Lung (tissue), 12 donors: ENCODE measurements around the gene QPCT. TPM values are rescaled to one million over a fixed set of nuclear protein-coding genes. Genes with fewer than 3 reads are reported as not detected.

Experiments
- ATAC-seq: fragments of 200-7000 bp; cut with Tn5 transposase; one replicate; pipeline ENCODE4 v1.9.1; 2020; ENCODE audit warnings: moderate number of reproducible peaks; ENCODE audit not compliant: insufficient read depth, low FRiP score
- DNase-seq, 3 donors: peaks; one replicate each; pipeline ENCODE4 v3.0.0-alpha.2; 2013 to 2017
- H3K27ac ChIP-seq, 2 donors: one replicate each; pipeline ENCODE4 v1.5.1; 2013; ENCODE audit warnings: mild to moderate bottlenecking in 2 of 2, moderate library complexity in 2 of 2, control low read depth in 1 of 2, inconsistent platforms in 1 of 2, low read depth in 1 of 2, low read length in 1 of 2
- H3K27me3 ChIP-seq, 3 donors: one replicate each; pipeline ENCODE4 v1.5.1; 2013; ENCODE audit warnings: low read length in 2 of 3; ENCODE audit not compliant: control insufficient read depth in 3 of 3, insufficient read depth in 3 of 3
- H3K36me3 ChIP-seq, 4 donors: one replicate each; pipeline ENCODE4 v1.5.1; 2013; ENCODE audit warnings: low read length in 4 of 4, mild to moderate bottlenecking in 1 of 4, moderate library complexity in 1 of 4; ENCODE audit not compliant: control insufficient read depth in 4 of 4, insufficient read depth in 4 of 4
- H3K4me1 ChIP-seq, 5 donors: one replicate each; pipeline ENCODE4 v1.5.1; 2013; ENCODE audit warnings: low read length in 5 of 5, mild to moderate bottlenecking in 2 of 5, moderate library complexity in 1 of 5; ENCODE audit not compliant: control insufficient read depth in 5 of 5, insufficient read depth in 5 of 5
- H3K4me3 ChIP-seq: one replicate; pipeline ENCODE4 v1.5.1; 2013; ENCODE audit warnings: mild to moderate bottlenecking, control low read depth, moderate library complexity
- H3K9ac ChIP-seq, 2 donors: one replicate each; pipeline ENCODE4 v1.5.1; 2013; ENCODE audit warnings: low read length in 2 of 2, control low read depth in 1 of 2; ENCODE audit not compliant: insufficient read depth in 1 of 2
- H3K9me3 ChIP-seq, 4 donors: one replicate each; pipeline ENCODE4 v1.5.1; 2013; ENCODE audit warnings: low read length in 3 of 4, mild to moderate bottlenecking in 1 of 4, moderate library complexity in 1 of 4; ENCODE audit not compliant: control insufficient read depth in 4 of 4, insufficient read depth in 3 of 4
- WGBS, 2 donors: extraction: QIAGEN DNeasy Blood & Tissue Kit; methylation state at CpG; one replicate each; pipeline ENCODE4 v1.1.7; 2013; 5-methylcytosine and 5-hydroxymethylcytosine counted together
- polyA plus RNA-seq, 2 donors: library from polyadenylated mRNA; stranded (reverse); fragments of 200-250 nt; gene quantifications; one replicate each; pipeline ENCODE4 v1.2.1, GENCODE V29; 2013
- total RNA-seq, 2 donors: library from RNA; depleted of rRNA in 1 of 2; stranded (reverse); fragments of >200 nt in 1 of 2; gene quantifications; one replicate each; pipeline ENCODE4 v1.2.1, GENCODE V29; 2014 to 2021
- TF ChIP-seq, protein P1 (sequence below): IDR thresholded peaks from 2 replicates; pipeline ENCODE4 v1.5.1; 2012; ENCODE audit warnings: mild to moderate bottlenecking; ENCODE audit errors: control extremely low read depth, extremely low read depth
- donor health status: control.
- donor health status: control.
- donor health status: Bipolar disorder and iron deficiency.
- donor health status: healthy.
- donor health status: DM: yes; HTN: yes; CAD: no.

The QPCT gene
- total and polyA plus RNA-seq, 4 donors, result 3.0 to 34.1 (median 7.4) TPM

DNA sequence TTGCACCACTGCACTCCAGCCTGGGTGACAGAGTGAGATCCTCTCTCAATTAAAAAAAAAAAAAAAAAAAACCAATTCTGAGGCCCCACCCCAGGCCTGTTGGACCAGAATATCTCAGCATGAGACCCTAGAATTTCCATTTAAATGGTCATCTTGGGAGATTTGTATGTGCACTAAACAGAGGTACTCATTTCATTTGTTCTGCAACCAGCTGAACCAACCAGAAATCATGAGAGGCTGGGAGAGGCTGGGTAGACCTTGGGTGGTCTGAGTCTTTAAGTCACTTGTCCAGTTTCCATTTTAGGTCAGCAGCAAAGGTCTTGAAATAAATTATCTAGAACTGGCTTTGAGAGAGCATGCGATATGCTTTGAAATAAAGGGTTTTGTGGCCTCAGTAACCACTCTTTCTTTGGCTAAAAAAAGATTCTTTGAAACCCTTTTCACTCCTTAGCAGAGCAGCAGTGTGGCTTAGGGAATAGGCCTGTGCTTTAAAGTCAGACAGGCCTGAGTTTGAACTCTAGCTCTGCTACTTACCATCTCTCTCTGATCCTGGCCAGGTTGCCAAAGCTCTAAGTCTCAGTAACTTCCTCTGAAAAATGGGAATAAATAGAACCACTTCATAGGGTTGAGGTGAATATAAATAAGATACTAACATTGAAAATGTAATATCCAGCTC is 52.6 kb downstream of the QPCT start:
- no peak overlapping the region for H3K4me3 ChIP-seq
- no peaks in the 10 kb centered on the region for H3K4me1 ChIP-seq
- peaks cover 0 to 6% (median 0%) of the 10 kb centered on the region in 3 donors for H3K27me3 ChIP-seq
- DNase-seq (no peak), ATAC-seq (no peak)
- H3K9ac ChIP-seq, result no peak overlapping the region
- no peaks in the 10 kb centered on the region for H3K9me3 ChIP-seq
- WGBS, 2 donors, result 95 to 100% methylated on average over 1 of the region's 1 CpG
- TF ChIP-seq, protein P1, sequence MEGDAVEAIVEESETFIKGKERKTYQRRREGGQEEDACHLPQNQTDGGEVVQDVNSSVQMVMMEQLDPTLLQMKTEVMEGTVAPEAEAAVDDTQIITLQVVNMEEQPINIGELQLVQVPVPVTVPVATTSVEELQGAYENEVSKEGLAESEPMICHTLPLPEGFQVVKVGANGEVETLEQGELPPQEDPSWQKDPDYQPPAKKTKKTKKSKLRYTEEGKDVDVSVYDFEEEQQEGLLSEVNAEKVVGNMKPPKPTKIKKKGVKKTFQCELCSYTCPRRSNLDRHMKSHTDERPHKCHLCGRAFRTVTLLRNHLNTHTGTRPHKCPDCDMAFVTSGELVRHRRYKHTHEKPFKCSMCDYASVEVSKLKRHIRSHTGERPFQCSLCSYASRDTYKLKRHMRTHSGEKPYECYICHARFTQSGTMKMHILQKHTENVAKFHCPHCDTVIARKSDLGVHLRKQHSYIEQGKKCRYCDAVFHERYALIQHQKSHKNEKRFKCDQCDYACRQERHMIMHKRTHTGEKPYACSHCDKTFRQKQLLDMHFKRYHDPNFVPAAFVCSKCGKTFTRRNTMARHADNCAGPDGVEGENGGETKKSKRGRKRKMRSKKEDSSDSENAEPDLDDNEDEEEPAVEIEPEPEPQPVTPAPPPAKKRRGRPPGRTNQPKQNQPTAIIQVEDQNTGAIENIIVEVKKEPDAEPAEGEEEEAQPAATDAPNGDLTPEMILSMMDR, result no peak
- no peak overlapping the region for H3K27ac ChIP-seq
- H3K36me3 ChIP-seq, result no peaks in the 10 kb centered on the region

DNA sequence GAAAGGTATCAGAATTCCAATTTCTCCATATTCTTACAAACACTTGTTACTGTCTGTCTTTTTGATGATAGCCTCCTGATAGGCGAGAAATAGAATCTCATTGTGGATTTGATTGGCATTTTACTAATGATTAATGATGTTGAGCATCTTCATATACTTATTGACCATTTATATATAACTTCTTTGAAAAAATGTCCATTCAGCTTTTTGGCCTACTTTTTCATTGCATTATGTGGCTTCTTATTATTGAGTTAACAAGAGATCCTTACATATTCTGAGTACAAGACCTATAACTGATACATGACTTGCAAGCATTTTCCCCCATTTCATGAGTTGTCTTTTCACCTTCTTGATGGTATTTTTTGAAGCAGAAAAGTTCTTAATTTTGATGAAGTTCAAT is 54.6 kb downstream of the QPCT start:
- 97 to 98% methylated on average over 1 of the region's 1 CpG for WGBS, 2 donors

DNA sequence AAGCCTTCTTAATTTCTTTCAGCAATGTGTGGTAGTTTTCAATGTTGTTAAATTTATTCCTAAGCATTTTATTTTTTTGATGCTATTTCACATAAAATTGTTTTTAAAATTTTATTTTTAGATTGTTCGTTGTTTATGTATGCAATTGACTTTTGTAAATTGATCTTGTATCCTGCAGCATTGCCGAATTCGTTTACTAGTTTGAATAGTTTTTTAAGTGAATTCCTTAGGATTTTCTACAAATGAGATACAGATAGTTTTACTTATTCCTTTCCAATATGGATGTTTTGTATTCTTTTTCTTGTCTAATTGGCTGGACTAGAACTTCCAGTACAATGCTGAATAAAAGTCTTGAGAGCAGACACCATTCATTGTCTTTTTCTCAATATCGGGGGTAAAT is 55.6 kb downstream of the QPCT start:
- no peaks in the 10 kb centered on the region for H3K4me1 ChIP-seq
- no peak overlapping the region for H3K9ac ChIP-seq
- ATAC-seq (no peak), DNase-seq (no peak)
- TF ChIP-seq, protein P1, result no peak
- no peak overlapping the region for H3K27ac ChIP-seq
- no peak overlapping the region for H3K4me3 ChIP-seq
- H3K9me3 ChIP-seq, result no peaks in the 10 kb centered on the region
- H3K27me3 ChIP-seq, result no peaks in the 10 kb centered on the region
- WGBS, 2 donors, result 93 to 94% methylated on average over 4 of the region's 4 CpGs
- H3K36me3 ChIP-seq, result no peaks in the 10 kb centered on the region

More for the DNA sequence above, 54.6 kb downstream of the QPCT start:
- H3K4me3 ChIP-seq, result no peak overlapping the region
- ATAC-seq, result no peak
- H3K27ac ChIP-seq, result no peak overlapping the region
- no peak for DNase-seq
- no peaks in the 10 kb centered on the region for H3K36me3 ChIP-seq
- H3K9ac ChIP-seq, result no peak overlapping the region
- TF ChIP-seq, protein P1, result no peak
- H3K27me3 ChIP-seq, result peaks cover 0 to 2% (median 0%) of the 10 kb centered on the region in 3 donors
- H3K9me3 ChIP-seq, result no peaks in the 10 kb centered on the region
- no peaks in the 10 kb centered on the region for H3K4me1 ChIP-seq

DNA sequence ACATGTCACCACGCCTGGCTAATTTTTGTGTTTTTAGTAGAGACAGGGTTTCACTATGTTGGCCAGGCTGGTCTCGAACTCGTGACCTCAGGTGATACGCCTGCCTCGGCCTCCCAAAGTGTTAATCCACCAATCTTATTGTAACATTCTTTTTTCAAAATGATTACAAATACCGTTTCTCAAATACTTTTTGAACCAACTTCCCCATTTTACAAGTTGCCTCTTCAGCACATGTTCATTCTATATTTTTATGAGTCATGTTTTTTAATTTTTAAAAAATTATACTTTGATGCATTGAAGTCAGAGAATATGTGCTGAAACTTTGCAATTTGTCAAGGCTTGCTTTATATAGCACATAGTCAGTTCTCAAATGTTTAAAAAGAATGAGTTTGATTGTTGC is 58.2 kb downstream of the QPCT start:
- ATAC-seq, result no peak
- no peak overlapping the region for H3K9ac ChIP-seq
- 75 to 88% methylated on average over 6 of the region's 6 CpGs for WGBS, 2 donors
- no peak for DNase-seq
- H3K36me3 ChIP-seq, result no peaks in the 10 kb centered on the region
- no peaks in the 10 kb centered on the region for H3K27me3 ChIP-seq
- H3K27ac ChIP-seq, result no peak overlapping the region
- no peaks in the 10 kb centered on the region for H3K9me3 ChIP-seq
- no peak overlapping the region for H3K4me3 ChIP-seq
- TF ChIP-seq, protein P1, result no peak
- H3K4me1 ChIP-seq, result peaks cover 0 to 15% (median 5%) of the 10 kb centered on the region in 5 donors
